Measurements from ENCODE around the gene DHX16. TPM values are rescaled to one million over a fixed set of nuclear protein-coding genes. Genes with fewer than 3 reads are reported as not detected.

Gene DHX16
- total RNA-seq, 1 donor from 2014 or later: 24.8 TPM

- Histone ChIP-seq H3K27me3 (no peaks in the 10 kb centered on the region), H3K9me3 (no peaks in the 10 kb centered on the region), H3K4me3 (no peak overlapping the region), H3K27ac (no peak overlapping the region), H3K4me1 (no peaks in the 10 kb centered on the region), H3K36me3 (peaks cover 0 to 7% of the 10 kb centered on the region in 2 donors)
- intact Hi-C loops (cut with DNase I): no loop called here
- no peak for DNase-seq (ENCODE audit: extremely low spot score in 2 of 2)
- TF ChIP-seq CTCF (IDR thresholded peaks at IDR 0.05) (no peak), POLR2AphosphoS5 (IDR thresholded peaks at IDR 0.05; ENCODE audit: insufficient read depth in 1 of 2, low read depth in 1 of 2) (no peak), POLR2A (IDR thresholded peaks at IDR 0.05) (no peak)
These were observed 27.5 kb upstream of the DHX16 start for GRCh38 chr6:30700340-30700739.

GRCh38 chr6:30696432-30696831 is 23.6 kb upstream of the DHX16 start:
- no peak for DNase-seq (ENCODE audit: extremely low spot score in 2 of 2)
- no peaks in the 10 kb centered on the region for H3K36me3 ChIP-seq
- TF ChIP-seq CTCF (IDR thresholded peaks at IDR 0.05) (no peak), POLR2A (IDR thresholded peaks at IDR 0.05) (no peak), POLR2AphosphoS5 (IDR thresholded peaks at IDR 0.05; ENCODE audit: insufficient read depth in 1 of 2, low read depth in 1 of 2) (no peak)
- no peak overlapping the region for H3K4me3 ChIP-seq
- H3K9me3 ChIP-seq: no peaks in the 10 kb centered on the region
- intact Hi-C loops (cut with DNase I): no loop called here
- H3K4me1 ChIP-seq: no peaks in the 10 kb centered on the region
- no peak overlapping the region for H3K27ac ChIP-seq
- H3K27me3 ChIP-seq: no peaks in the 10 kb centered on the region

GRCh38 chr6:30691208-30691847 is 18.5 kb upstream of the DHX16 start:
- intact Hi-C loops (cut with DNase I): no loop called here
- no peaks in the 10 kb centered on the region for H3K9me3 ChIP-seq
- peaks cover 29% of the 10 kb centered on the region for H3K4me1 ChIP-seq
- no peaks in the 10 kb centered on the region for H3K27me3 ChIP-seq
- no peaks in the 10 kb centered on the region for H3K36me3 ChIP-seq
- TF ChIP-seq CTCF (IDR thresholded peaks at IDR 0.05): no peak
- no peak for TF ChIP-seq POLR2AphosphoS5 (IDR thresholded peaks at IDR 0.05; ENCODE audit: insufficient read depth in 1 of 2, low read depth in 1 of 2)
- TF ChIP-seq POLR2A (IDR thresholded peaks at IDR 0.05): no peak
- H3K27ac ChIP-seq: peak overlapping the region; percentile 92
- DNase-seq (ENCODE audit: extremely low spot score in 2 of 2): no peak
- H3K4me3 ChIP-seq: peak overlapping the region; percentile 55 to 76

GRCh38 chr6:30690403-30691207 is 17.8 kb upstream of the DHX16 start, which contains the start of gene NRM:
TSS of gene NRM (minus strand) at chr6:30690984. CDS start at chr6:30690974, 10 bp downstream.
- no peaks in the 10 kb centered on the region for H3K36me3 ChIP-seq
- intact Hi-C loops (cut with DNase I): no loop called here
- peak within 1 kb of the TSS; percentile 55 to 76 for H3K4me3 ChIP-seq
- H3K4me1 ChIP-seq: peaks cover 35% of the 10 kb centered on the region
- no peaks in the 10 kb centered on the region for H3K9me3 ChIP-seq
- no peaks in the 10 kb centered on the region for H3K27me3 ChIP-seq
- TF ChIP-seq POLR2AphosphoS5 (IDR thresholded peaks at IDR 0.05; ENCODE audit: insufficient read depth in 1 of 2, low read depth in 1 of 2) (peak; percentile 48 to 77), POLR2A (IDR thresholded peaks at IDR 0.05) (no peak)
- no peak for DNase-seq (ENCODE audit: extremely low spot score in 2 of 2)
- peak within 1 kb of the TSS; percentile 92 for H3K27ac ChIP-seq

GRCh38 chr6:30689985-30690384 is 17.2 kb upstream of the DHX16 start:
- TF ChIP-seq POLR2A (IDR thresholded peaks at IDR 0.05) (no peak), POLR2AphosphoS5 (IDR thresholded peaks at IDR 0.05; ENCODE audit: insufficient read depth in 1 of 2, low read depth in 1 of 2) (no peak), CTCF (IDR thresholded peaks at IDR 0.05) (no peak)
- H3K27me3 ChIP-seq: no peaks in the 10 kb centered on the region
- H3K27ac ChIP-seq: peak overlapping the region; percentile 92
- no peaks in the 10 kb centered on the region for H3K9me3 ChIP-seq
- no peaks in the 10 kb centered on the region for H3K36me3 ChIP-seq
- intact Hi-C loops (cut with DNase I): loop anchor here (10.0 kb wide), 2 partner anchors 75 to 195 kb away; partner anchors contain the start of genes DDR1, MRPS18B and PPP1R10
- peaks cover 41% of the 10 kb centered on the region for H3K4me1 ChIP-seq
- DNase-seq (ENCODE audit: extremely low spot score in 2 of 2): no peak
- peak overlapping the region; percentile 55 to 76 for H3K4me3 ChIP-seq

Data from vagina (tissue), 2 donors.